Peyer's patch (tissue), 4 donors: ENCODE data around the gene NDRG2. TPM values are rescaled to one million over a fixed set of nuclear protein-coding genes. Genes with fewer than 3 reads are reported as not detected.

ENCODE experiments used
- DNase-seq, 3 donors: peaks; one replicate each; pipeline ENCODE4 v3.0.0-alpha.2; 2017 to 2019
- H3K27ac ChIP-seq, 4 donors: fragments of 200-600 bp; sonication (generic); one replicate each; pipeline ENCODE4 v1.5.1; 2016 to 2019
- H3K27me3 ChIP-seq, 2 donors: fragments of 200-600 bp; sonication (generic); one replicate each; pipeline ENCODE4 v1.5.1; 2019
- H3K36me3 ChIP-seq, 3 donors: fragments of 200-600 bp; sonication (generic); one replicate each; pipeline ENCODE4 v1.5.1; 2016 to 2019
- H3K4me1 ChIP-seq, 4 donors: fragments of 200-600 bp; sonication (generic); one replicate each; pipeline ENCODE4 v1.5.1; 2016 to 2019
- H3K4me3 ChIP-seq, 4 donors: fragments of 200-600 bp; sonication (generic); 1 replicate in 3 of 4; 2 replicates in 1 of 4; pipeline ENCODE4 v1.5.1; 2016 to 2019; ENCODE audit warnings: mild to moderate bottlenecking in 1 of 4
- H3K9me3 ChIP-seq, 4 donors: fragments of 200-600 bp; sonication (generic); one replicate each; pipeline ENCODE4 v1.5.1; 2016 to 2019; ENCODE audit warnings: mild to moderate bottlenecking in 1 of 4
- POLR2A ChIP-seq, 2 donors: fragments of 450-650 bp; IDR thresholded peaks; one replicate each; pipeline ENCODE4 v1.5.1; 2017; ENCODE audit warnings: antibody characterized with exemption in 2 of 2, mild to moderate bottlenecking in 2 of 2, moderate library complexity in 2 of 2
- total RNA-seq, 4 donors: library from RNA; depleted of rRNA; stranded (reverse); fragments of >200 nt; gene quantifications; one replicate each; pipeline ENCODE4 v1.1.0, GENCODE V29; 2016
- TF ChIP-seq, protein P1 (sequence below), 6 experiments: fragments of 450-650 bp in 4 of 6; fragments of 200-600 bp in 2 of 6; sonication (generic) in 1 of 6; IDR thresholded peaks; one replicate each; pipeline ENCODE4 v1.5.1; 2017 to 2019; ENCODE audit warnings: antibody characterized with exemption in 6 of 6, mild to moderate bottlenecking in 3 of 6, moderate library complexity in 1 of 6

NDRG2 gene
- total RNA-seq, 4 donors from 2014 or later: 85.6 to 137 (median 127) TPM

DNA sequence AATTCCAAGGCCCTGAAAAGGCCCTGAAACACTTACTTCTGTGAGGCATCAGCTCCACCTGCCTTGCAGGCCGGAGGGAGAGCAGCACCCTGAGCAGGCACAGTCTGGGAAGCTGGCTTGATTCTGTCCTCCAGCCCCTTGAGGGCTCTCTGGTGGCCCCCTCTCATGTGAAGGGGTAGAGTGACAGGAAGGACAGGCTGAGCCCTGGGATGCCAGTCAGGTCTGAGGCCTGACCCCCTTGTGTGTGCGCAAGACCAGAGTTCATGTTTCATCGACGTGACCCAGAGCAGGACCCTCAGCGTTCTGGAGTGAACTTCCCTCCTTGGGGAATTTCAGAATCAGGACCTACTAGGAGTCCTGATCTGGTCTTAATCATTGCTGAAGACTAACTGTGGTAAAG, 34.0 kb upstream of the NDRG2 start:
- H3K27me3 ChIP-seq: no peaks in the 10 kb centered on the region
- no peak overlapping the region for H3K27ac ChIP-seq
- peaks cover 0 to 4% (median 0%) of the 10 kb centered on the region in 4 donors for H3K4me1 ChIP-seq
- no peaks in the 10 kb centered on the region for H3K9me3 ChIP-seq
- DNase-seq: no peak
- TF ChIP-seq, protein P1, sequence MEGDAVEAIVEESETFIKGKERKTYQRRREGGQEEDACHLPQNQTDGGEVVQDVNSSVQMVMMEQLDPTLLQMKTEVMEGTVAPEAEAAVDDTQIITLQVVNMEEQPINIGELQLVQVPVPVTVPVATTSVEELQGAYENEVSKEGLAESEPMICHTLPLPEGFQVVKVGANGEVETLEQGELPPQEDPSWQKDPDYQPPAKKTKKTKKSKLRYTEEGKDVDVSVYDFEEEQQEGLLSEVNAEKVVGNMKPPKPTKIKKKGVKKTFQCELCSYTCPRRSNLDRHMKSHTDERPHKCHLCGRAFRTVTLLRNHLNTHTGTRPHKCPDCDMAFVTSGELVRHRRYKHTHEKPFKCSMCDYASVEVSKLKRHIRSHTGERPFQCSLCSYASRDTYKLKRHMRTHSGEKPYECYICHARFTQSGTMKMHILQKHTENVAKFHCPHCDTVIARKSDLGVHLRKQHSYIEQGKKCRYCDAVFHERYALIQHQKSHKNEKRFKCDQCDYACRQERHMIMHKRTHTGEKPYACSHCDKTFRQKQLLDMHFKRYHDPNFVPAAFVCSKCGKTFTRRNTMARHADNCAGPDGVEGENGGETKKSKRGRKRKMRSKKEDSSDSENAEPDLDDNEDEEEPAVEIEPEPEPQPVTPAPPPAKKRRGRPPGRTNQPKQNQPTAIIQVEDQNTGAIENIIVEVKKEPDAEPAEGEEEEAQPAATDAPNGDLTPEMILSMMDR (IDR thresholded peaks at IDR 0.05): no peak
- TF ChIP-seq POLR2A (IDR thresholded peaks at IDR 0.05): no peak
- no peak overlapping the region for H3K4me3 ChIP-seq
- no peaks in the 10 kb centered on the region for H3K36me3 ChIP-seq

DNA sequence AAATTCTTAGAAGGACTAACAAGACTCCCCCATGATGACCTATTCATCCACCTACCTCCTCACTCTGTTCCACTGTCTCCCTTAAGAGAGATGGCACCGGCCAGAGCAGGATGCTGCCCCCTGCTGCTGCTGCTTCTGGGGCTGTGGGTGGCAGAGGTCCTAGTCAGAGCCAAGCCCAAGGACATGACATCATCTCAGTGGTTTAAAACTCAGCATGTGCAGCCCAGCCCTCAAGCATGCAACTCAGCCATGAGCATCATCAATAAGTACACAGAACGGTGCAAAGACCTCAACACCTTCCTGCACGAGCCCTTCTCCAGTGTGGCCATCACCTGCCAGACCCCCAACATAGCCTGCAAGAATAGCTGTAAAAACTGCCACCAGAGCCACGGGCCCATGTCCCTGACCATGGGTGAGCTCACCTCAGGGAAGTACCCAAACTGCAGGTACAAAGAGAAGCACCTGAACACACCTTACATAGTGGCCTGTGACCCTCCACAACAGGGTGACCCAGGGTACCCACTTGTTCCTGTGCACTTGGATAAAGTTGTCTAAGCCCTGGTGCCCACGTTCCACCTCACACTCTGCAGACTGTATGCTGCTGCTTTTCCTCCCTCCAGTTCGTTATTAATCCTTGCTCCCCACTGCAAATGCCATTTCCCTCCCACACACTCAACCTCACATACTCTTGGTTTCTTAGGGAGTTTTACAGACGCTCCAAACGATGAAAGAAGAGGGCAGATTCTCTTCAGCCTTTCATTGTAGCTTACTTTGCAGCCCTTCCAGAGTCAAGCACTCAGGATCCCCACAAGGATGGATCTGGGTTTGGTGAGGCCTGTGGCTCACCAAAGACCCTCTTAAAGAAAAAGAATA, 33.2 kb upstream of the NDRG2 start, which contains the start of gene RNASE8:
RNASE8 (plus strand) TSS at position 20 of the 873 bp plus-strand sequence; CDS start at position 91, 71 bp downstream.
- Histone ChIP-seq H3K9me3 (no peaks in the 10 kb centered on the region), H3K27ac (peak within 1 kb of the TSS in 1 of 4 donors; percentile 41), H3K27me3 (no peaks in the 10 kb centered on the region), H3K4me1 (peaks cover 0 to 4% (median 0%) of the 10 kb centered on the region in 4 donors), H3K36me3 (no peaks in the 10 kb centered on the region), H3K4me3 (no peak within 1 kb of the TSS)
- DNase-seq: no peak
- TF ChIP-seq, protein P1 (IDR thresholded peaks at IDR 0.05): no peak
- no peak for TF ChIP-seq POLR2A (IDR thresholded peaks at IDR 0.05)

DNA sequence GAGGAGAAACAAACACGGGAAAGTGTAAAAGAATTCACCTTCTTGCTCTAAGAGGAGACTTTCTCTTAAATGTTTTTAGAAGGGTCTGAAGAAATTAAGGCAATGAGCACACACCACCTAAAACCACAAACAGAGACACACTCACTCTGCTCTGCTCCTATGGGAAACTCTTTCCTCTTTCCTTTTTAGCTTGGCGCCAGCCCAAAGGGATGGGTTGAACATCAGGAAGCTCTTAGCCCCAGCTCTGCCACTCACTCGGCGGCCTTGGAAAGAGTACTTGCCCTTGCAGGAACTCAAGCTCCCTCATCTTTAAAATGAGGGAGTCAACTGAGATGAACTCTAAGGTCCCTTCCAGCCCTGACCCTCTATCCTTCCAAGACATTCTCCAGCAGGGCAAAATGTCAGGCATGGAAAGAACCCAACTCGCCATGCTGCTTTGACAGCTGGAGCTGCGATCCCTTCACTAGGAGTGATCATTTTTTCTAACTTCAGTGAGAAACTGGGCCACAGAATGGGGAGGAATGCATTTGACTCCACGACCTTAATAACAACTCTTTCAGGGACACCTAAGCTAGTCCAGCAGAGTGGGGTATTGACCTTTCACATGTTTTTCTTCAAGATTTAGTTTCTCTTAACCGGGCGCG, 31.8 kb upstream of the NDRG2 start:
- H3K27me3 ChIP-seq: no peaks in the 10 kb centered on the region
- H3K27ac ChIP-seq: peak overlapping the region in 3 of 4 donors; percentile 6 to 60 (median 41)
- H3K4me3 ChIP-seq: no peak overlapping the region
- H3K36me3 ChIP-seq: no peaks in the 10 kb centered on the region
- H3K4me1 ChIP-seq: peaks cover 0 to 4% (median 0%) of the 10 kb centered on the region in 4 donors
- TF ChIP-seq, protein P1 (IDR thresholded peaks at IDR 0.05): no peak
- TF ChIP-seq POLR2A (IDR thresholded peaks at IDR 0.05): no peak
- peak in 1 of 3 donors; percentile 70 for DNase-seq
- H3K9me3 ChIP-seq: no peaks in the 10 kb centered on the region

DNA sequence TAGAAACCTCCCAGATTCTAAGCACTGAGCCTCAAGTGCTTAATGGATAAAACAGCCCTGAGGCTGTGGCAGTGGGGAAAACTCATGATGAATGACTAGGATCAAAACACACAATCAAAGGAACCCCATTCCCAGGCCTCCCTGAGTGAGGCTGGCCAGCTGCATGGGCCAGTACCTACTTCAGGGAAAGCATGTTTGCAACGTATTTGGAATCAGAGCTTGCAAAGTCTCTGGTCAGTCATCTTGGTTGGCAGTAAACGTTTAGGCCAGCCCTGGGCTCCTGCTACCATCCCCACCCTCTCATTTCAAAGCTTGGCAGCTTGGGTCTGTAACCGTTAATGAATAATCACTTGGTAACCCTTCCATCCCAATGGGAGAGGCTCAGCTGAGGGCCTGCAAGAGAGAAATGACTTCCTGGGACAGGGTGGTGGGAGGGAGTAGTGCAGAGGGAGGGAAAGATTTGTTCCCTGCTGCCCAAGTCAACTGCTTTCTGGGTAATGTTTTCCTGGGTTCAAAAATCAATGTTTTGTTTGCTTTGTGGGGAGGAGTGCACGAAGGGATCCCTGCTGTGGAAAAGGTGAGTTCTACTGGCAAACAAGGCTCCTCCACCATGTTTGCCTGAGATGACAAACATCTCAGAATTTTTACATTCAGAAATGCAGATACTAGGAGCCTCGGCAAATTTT, 30.7 kb upstream of the NDRG2 start:
- DNase-seq: no peak
- no peaks in the 10 kb centered on the region for H3K27me3 ChIP-seq
- H3K27ac ChIP-seq: peak overlapping the region in 2 of 4 donors; percentile 51 to 60
- peaks cover 0 to 4% (median 0%) of the 10 kb centered on the region in 4 donors for H3K4me1 ChIP-seq
- H3K9me3 ChIP-seq: no peaks in the 10 kb centered on the region
- no peak overlapping the region for H3K4me3 ChIP-seq
- TF ChIP-seq, protein P1 (IDR thresholded peaks at IDR 0.05): peak in 1 of 6 experiments; percentile 15
- no peak for TF ChIP-seq POLR2A (IDR thresholded peaks at IDR 0.05)
- no peaks in the 10 kb centered on the region for H3K36me3 ChIP-seq

DNA sequence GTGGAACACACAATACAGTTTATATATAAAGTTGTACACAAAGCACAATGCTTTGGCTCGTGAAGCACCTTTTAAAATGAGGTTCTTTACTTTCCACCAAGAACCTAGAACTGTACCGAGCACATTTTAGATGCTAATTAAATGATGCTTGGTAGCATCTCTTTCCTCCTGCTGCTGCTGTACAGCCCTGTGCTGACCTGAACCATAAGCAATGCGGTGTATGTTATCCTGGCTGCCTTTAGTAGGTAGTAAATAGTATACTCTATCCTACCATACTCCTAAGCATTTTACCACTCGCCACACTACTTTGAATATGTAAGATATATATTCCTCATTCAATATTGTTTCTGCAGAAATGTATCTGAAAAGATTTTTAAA, 29.9 kb upstream of the NDRG2 start:
- H3K27ac ChIP-seq: peak overlapping the region in 1 of 4 donors; percentile 47
- no peak for TF ChIP-seq POLR2A (IDR thresholded peaks at IDR 0.05)
- TF ChIP-seq, protein P1 (IDR thresholded peaks at IDR 0.05): no peak
- H3K36me3 ChIP-seq: no peaks in the 10 kb centered on the region
- H3K9me3 ChIP-seq: no peaks in the 10 kb centered on the region
- no peak for DNase-seq
- no peak overlapping the region for H3K4me3 ChIP-seq
- H3K27me3 ChIP-seq: no peaks in the 10 kb centered on the region
- H3K4me1 ChIP-seq: no peaks in the 10 kb centered on the region
